PFSK-1 (cell line): ENCODE data around the gene ERN2.

ENCODE experiments used
- FOXP2 ChIP-seq: optimal IDR thresholded peaks from 2 replicates; pipeline ENCODE3; 2011; ENCODE audit warnings: borderline replicate concordance, control low read depth, inconsistent platforms; ENCODE audit not compliant: insufficient read depth; ENCODE audit errors: extremely low read length, extremely low read depth
- POLR2AphosphoS5 ChIP-seq: IDR thresholded peaks from 2 replicates; pipeline ENCODE4 v1.6.1; 2012; ENCODE audit warnings: low read depth, mild to moderate bottlenecking, control low read depth, low read length, moderate library complexity
- SIN3A ChIP-seq: IDR thresholded peaks from 2 replicates; pipeline ENCODE4 v1.6.1; 2012; ENCODE audit warnings: mild to moderate bottlenecking, low read length, moderate library complexity, borderline replicate concordance; ENCODE audit not compliant: insufficient read depth
- TAF1 ChIP-seq: IDR thresholded peaks from 2 replicates; pipeline ENCODE4 v1.6.1; 2012; ENCODE audit warnings: low read length, control low read depth, borderline replicate concordance; ENCODE audit not compliant: insufficient read depth
- TF ChIP-seq, protein P1 (sequence below), 2 experiments: IDR thresholded peaks; 2 replicates each; pipeline versions ENCODE4 v1.6.1 to v1.8.0; 2011 to 2012; ENCODE audit warnings: low read depth in 2 of 2, low read length in 2 of 2, control low read depth in 1 of 2, inconsistent platforms in 1 of 2, mild to moderate bottlenecking in 1 of 2, moderate library complexity in 1 of 2; ENCODE audit not compliant: insufficient read depth in 1 of 2

DNA sequence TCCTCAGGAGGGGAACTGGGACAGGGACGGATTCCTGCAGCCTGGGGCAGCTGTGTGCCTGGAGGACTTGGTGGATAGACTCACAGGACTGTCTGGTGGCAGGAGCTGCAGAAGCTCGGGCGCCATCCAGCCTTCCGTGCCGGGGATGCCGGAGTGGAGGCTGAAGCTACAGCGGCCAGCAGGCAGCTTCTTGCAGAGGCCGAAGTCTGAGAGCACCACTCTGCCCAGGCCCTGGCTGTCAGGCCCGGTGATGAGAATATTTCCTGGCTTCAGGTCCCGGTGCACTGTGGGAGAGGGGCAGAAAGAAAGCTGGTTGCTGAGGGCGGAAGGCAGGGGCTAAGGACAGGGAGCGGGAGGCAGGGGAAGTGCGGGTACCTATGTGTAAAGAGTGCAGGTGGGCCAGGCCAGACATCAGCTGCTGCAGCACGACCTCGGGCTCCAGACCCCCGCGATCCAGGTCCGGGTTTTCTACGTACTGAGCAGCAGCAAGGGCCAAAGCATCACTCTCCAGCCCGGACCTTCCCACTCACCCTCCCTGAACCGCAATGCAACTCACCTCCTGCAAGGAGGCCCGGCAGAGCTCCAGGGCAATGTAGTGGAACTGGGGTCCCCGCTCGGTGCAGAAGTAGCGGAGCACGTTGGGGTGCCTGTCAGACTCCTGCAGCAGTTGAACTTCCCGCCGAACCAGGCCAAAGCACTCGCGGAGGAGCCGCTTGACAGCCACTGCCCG, 18.2 kb downstream of the ERN2 start:
- TF ChIP-seq, protein P1, sequence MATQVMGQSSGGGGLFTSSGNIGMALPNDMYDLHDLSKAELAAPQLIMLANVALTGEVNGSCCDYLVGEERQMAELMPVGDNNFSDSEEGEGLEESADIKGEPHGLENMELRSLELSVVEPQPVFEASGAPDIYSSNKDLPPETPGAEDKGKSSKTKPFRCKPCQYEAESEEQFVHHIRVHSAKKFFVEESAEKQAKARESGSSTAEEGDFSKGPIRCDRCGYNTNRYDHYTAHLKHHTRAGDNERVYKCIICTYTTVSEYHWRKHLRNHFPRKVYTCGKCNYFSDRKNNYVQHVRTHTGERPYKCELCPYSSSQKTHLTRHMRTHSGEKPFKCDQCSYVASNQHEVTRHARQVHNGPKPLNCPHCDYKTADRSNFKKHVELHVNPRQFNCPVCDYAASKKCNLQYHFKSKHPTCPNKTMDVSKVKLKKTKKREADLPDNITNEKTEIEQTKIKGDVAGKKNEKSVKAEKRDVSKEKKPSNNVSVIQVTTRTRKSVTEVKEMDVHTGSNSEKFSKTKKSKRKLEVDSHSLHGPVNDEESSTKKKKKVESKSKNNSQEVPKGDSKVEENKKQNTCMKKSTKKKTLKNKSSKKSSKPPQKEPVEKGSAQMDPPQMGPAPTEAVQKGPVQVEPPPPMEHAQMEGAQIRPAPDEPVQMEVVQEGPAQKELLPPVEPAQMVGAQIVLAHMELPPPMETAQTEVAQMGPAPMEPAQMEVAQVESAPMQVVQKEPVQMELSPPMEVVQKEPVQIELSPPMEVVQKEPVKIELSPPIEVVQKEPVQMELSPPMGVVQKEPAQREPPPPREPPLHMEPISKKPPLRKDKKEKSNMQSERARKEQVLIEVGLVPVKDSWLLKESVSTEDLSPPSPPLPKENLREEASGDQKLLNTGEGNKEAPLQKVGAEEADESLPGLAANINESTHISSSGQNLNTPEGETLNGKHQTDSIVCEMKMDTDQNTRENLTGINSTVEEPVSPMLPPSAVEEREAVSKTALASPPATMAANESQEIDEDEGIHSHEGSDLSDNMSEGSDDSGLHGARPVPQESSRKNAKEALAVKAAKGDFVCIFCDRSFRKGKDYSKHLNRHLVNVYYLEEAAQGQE (IDR thresholded peaks at IDR 0.05; ENCODE audit: insufficient read depth in 1 of 2, low read depth in 2 of 2, low read length in 2 of 2), result no peak
- TF ChIP-seq FOXP2 (no peak), SIN3A (no peak), POLR2AphosphoS5 (no peak), TAF1 (no peak)
